HG03442 (cell line): ENCODE results near the gene AVEN.
"Not testable (repeated sequence)": the region's sequence is repeated elsewhere in the genome, so short reads cannot be mapped to it uniquely, and the experiment has no call there.

Experiments used
- ATAC-seq: cut with Tn5 transposase; IDR thresholded peaks from one replicate; pipeline ENCODE4 v1.9.1; 2021; ENCODE audit warnings: mild to moderate bottlenecking, moderate library complexity; ENCODE audit not compliant: unreplicated experiment

Gene AVEN

GRCh38 chr15:34043391-34043790 lies 4.4 kb upstream of the AVEN start:
- no peak for ATAC-seq

GRCh38 chr15:34039790-34040113 lies 748 bp upstream of the AVEN start:
- no peak for ATAC-seq

GRCh38 chr15:34038023-34038870 lies 757 bp downstream of the AVEN start:
- ATAC-seq = peak; percentile 76

- ATAC-seq = no peak
Measured at GRCh38 chr15:34031987-34032760, 6.8 kb downstream of the AVEN start.

- ATAC-seq = no peak
Measured at GRCh38 chr15:34027606-34028005, 11.4 kb downstream of the AVEN start.

- ATAC-seq = no peak
Measured at GRCh38 chr15:34025252-34025651, 13.8 kb downstream of the AVEN start.

- no peak for ATAC-seq
Measured at GRCh38 chr15:34023907-34024306, 15.1 kb downstream of the AVEN start.

- no peak for ATAC-seq
Measured at GRCh38 chr15:34019369-34019990, 19.5 kb downstream of the AVEN start.

- not testable (repeated sequence) for ATAC-seq
Measured at GRCh38 chr15:34018738-34019137, 20.3 kb downstream of the AVEN start.

- ATAC-seq = no peak
Measured at GRCh38 chr15:34018021-34018645, 20.9 kb downstream of the AVEN start.

GRCh38 chr15:34014556-34014955 lies 24.4 kb downstream of the AVEN start:
- ATAC-seq = no peak

GRCh38 chr15:34013746-34014145 lies 25.3 kb downstream of the AVEN start:
- no peak for ATAC-seq

- ATAC-seq = no peak
Measured at GRCh38 chr15:34012461-34013028, 26.5 kb downstream of the AVEN start.

- no peak for ATAC-seq
Measured at GRCh38 chr15:34011481-34011880, 27.5 kb downstream of the AVEN start.

- no peak for ATAC-seq
Measured at GRCh38 chr15:34010921-34011320, 28.1 kb downstream of the AVEN start.

GRCh38 chr15:34009656-34010055 lies 29.3 kb downstream of the AVEN start:
- no peak for ATAC-seq

- ATAC-seq = no peak
Measured at GRCh38 chr15:34006381-34006780, 32.6 kb downstream of the AVEN start.

- no peak for ATAC-seq
Measured at GRCh38 chr15:34001536-34001935, 37.5 kb downstream of the AVEN start.

GRCh38 chr15:33995666-33996065 lies 43.3 kb downstream of the AVEN start:
- not testable (repeated sequence) for ATAC-seq

GRCh38 chr15:33994005-33994615 lies 44.9 kb downstream of the AVEN start:
- no peak for ATAC-seq

- no peak for ATAC-seq
Measured at GRCh38 chr15:33988384-33988783, 50.6 kb downstream of the AVEN start.
